Trophoblast cell (in vitro differentiated cells and primary cell): ENCODE results near the gene RTN4RL1.

Experiments
- DNase-seq, 2 donors: peaks; one replicate each; pipeline ENCODE4 v3.0.0-alpha.2; 2016
- H2AFZ ChIP-seq: 2 replicates; pipeline ENCODE4 v1.6.1; 2013; ENCODE audit warnings: low read length, moderate library complexity, mild to moderate bottlenecking; ENCODE audit not compliant: insufficient read depth, poor library complexity
- H2AK5ac ChIP-seq: 2 replicates; pipeline ENCODE4 v1.6.1; 2013; ENCODE audit warnings: mild to moderate bottlenecking, low read length
- H2BK120ac ChIP-seq: 2 replicates; pipeline ENCODE4 v1.6.1; 2013; ENCODE audit warnings: low read length, mild to moderate bottlenecking, moderate library complexity; ENCODE audit not compliant: insufficient read depth, poor library complexity
- H2BK12ac ChIP-seq: 2 replicates; pipeline ENCODE4 v1.6.1; 2013; ENCODE audit warnings: mild to moderate bottlenecking, low read length, moderate library complexity
- H2BK5ac ChIP-seq: 2 replicates; pipeline ENCODE4 v1.6.1; 2013; ENCODE audit warnings: low read length, low read depth, moderate library complexity, mild to moderate bottlenecking; ENCODE audit not compliant: poor library complexity
- H3K14ac ChIP-seq: 2 replicates; pipeline ENCODE4 v1.6.1; 2013; ENCODE audit warnings: mild to moderate bottlenecking, low read length
- H3K18ac ChIP-seq: 2 replicates; pipeline ENCODE4 v1.6.1; 2013; ENCODE audit warnings: mild to moderate bottlenecking, low read length
- H3K23ac ChIP-seq: 2 replicates; pipeline ENCODE4 v1.6.1; 2013; ENCODE audit warnings: low read length
- H3K27ac ChIP-seq: 2 replicates; pipeline ENCODE4 v1.5.1; 2013; ENCODE audit warnings: low read depth, mild to moderate bottlenecking, inconsistent platforms, low read length, moderate library complexity
- H3K27me3 ChIP-seq: 2 replicates; pipeline ENCODE4 v1.6.1; 2013; ENCODE audit warnings: inconsistent platforms, mild to moderate bottlenecking, low read length, moderate library complexity; ENCODE audit not compliant: insufficient read depth
- H3K36me3 ChIP-seq, 2 experiments: 1 replicate in 1 of 2; 2 replicates in 1 of 2; pipeline ENCODE4 v1.6.1; 2013; ENCODE audit warnings: low read length in 2 of 2, mild to moderate bottlenecking in 2 of 2, moderate library complexity in 1 of 2; ENCODE audit not compliant: insufficient read depth in 2 of 2, control insufficient read depth in 1 of 2
- H3K4ac ChIP-seq: 2 replicates; pipeline ENCODE4 v1.6.1; 2013; ENCODE audit warnings: low read depth, mild to moderate bottlenecking, low read length, moderate library complexity
- H3K4me1 ChIP-seq, 2 experiments: 1 replicate in 1 of 2; 2 replicates in 1 of 2; pipeline ENCODE4 v1.6.1; 2013; ENCODE audit warnings: low read length in 2 of 2, mild to moderate bottlenecking in 2 of 2, moderate library complexity in 1 of 2; ENCODE audit not compliant: insufficient read depth in 2 of 2, control insufficient read depth in 1 of 2
- H3K4me2 ChIP-seq: 2 replicates; pipeline ENCODE4 v1.6.1; 2013; ENCODE audit warnings: inconsistent platforms, mild to moderate bottlenecking, low read length, moderate library complexity
- H3K4me3 ChIP-seq: 2 replicates; pipeline ENCODE4 v1.5.1; 2013; ENCODE audit warnings: mild to moderate bottlenecking, low read depth, low read length, inconsistent platforms
- H3K79me1 ChIP-seq: one replicate; pipeline ENCODE4 v1.6.1; 2013; ENCODE audit warnings: low read length
- H3K79me2 ChIP-seq: 2 replicates; pipeline ENCODE4 v1.6.1; 2013; ENCODE audit warnings: low read length, mild to moderate bottlenecking; ENCODE audit not compliant: control insufficient read depth, insufficient read depth, poor library complexity
- H3K9ac ChIP-seq: 2 replicates; pipeline ENCODE4 v1.6.1; 2013; ENCODE audit warnings: mild to moderate bottlenecking, low read length
- H3K9me3 ChIP-seq: 2 replicates; pipeline ENCODE4 v1.6.1; 2013; ENCODE audit warnings: low read depth, mild to moderate bottlenecking, control low read depth, inconsistent platforms, low read length; ENCODE audit not compliant: insufficient read depth
- H4K12ac ChIP-seq: 2 replicates; pipeline ENCODE4 v1.6.1; 2013; ENCODE audit warnings: low read depth, mild to moderate bottlenecking, low read length, moderate library complexity
- H4K8ac ChIP-seq: 2 replicates; pipeline ENCODE4 v1.6.1; 2013; ENCODE audit warnings: low read depth, mild to moderate bottlenecking, low read length, moderate library complexity
- H4K91ac ChIP-seq: one replicate; pipeline ENCODE4 v1.6.1; 2013; ENCODE audit warnings: low read depth, mild to moderate bottlenecking, low read length, moderate library complexity
- WGBS: extraction: QIAGEN DNeasy Blood & Tissue Kit; methylation state at CpG from one replicate; pipeline ENCODE4 v1.1.7; 2013; ENCODE audit warnings: missing lambda C conversion rate; ENCODE audit not compliant: insufficient read length, insufficient coverage; ENCODE audit errors: extremely low coverage; 5-methylcytosine and 5-hydroxymethylcytosine counted together

RTN4RL1 gene

DNA sequence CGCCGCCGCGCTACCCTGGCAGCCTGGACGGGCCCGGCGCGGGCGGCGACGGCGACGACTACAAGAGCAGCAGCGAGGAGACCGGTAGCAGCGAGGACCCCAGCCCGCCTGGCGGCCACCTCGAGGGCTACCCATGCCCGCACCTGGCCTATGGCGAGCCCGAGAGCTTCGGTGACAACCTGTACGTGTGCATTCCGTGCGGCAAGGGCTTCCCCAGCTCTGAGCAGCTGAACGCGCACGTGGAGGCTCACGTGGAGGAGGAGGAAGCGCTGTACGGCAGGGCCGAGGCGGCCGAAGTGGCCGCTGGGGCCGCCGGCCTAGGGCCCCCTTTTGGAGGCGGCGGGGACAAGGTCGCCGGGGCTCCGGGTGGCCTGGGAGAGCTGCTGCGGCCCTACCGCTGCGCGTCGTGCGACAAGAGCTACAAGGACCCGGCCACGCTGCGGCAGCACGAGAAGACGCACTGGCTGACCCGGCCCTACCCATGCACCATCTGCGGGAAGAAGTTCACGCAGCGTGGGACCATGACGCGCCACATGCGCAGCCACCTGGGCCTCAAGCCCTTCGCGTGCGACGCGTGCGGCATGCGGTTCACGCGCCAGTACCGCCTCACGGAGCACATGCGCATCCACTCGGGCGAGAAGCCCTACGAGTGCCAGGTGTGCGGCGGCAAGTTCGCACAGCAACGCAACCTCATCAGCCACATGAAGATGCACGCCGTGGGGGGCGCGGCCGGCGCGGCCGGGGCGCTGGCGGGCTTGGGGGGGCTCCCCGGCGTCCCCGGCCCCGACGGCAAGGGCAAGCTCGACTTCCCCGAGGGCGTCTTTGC, 32.8 kb upstream of the RTN4RL1 start:
- no peak overlapping the region for H2BK5ac ChIP-seq
- no peak overlapping the region for H2AK5ac ChIP-seq
- no peak overlapping the region for H3K23ac ChIP-seq
- DNase-seq: no peak
- H3K4me2 ChIP-seq: peak overlapping the region; percentile 52
- H2AFZ ChIP-seq: no peak overlapping the region
- H3K4ac ChIP-seq: no peak overlapping the region
- peak overlapping the region; percentile 3 for H3K4me3 ChIP-seq
- H3K27ac ChIP-seq: no peak overlapping the region
- H3K36me3 ChIP-seq: peaks cover 13 to 20% of the 10 kb centered on the region in 2 experiments
- no peak overlapping the region for H4K12ac ChIP-seq
- WGBS: no CpG with 5 or more reads among the region's 98 CpGs
- peaks cover 14% of the 10 kb centered on the region for H3K79me1 ChIP-seq
- no peak overlapping the region for H3K18ac ChIP-seq
- H2BK120ac ChIP-seq: no peak overlapping the region
- no peak overlapping the region for H4K8ac ChIP-seq
- peaks cover 39 to 52% of the 10 kb centered on the region in 2 experiments for H3K4me1 ChIP-seq
- peaks cover 18% of the 10 kb centered on the region for H3K9me3 ChIP-seq
- peaks cover 53% of the 10 kb centered on the region for H3K27me3 ChIP-seq
- peaks cover 2% of the 10 kb centered on the region for H3K79me2 ChIP-seq
- peak overlapping the region; percentile 13 for H3K14ac ChIP-seq
- no peak overlapping the region for H3K9ac ChIP-seq
- H2BK12ac ChIP-seq: no peak overlapping the region
- H4K91ac ChIP-seq: no peak overlapping the region

DNA sequence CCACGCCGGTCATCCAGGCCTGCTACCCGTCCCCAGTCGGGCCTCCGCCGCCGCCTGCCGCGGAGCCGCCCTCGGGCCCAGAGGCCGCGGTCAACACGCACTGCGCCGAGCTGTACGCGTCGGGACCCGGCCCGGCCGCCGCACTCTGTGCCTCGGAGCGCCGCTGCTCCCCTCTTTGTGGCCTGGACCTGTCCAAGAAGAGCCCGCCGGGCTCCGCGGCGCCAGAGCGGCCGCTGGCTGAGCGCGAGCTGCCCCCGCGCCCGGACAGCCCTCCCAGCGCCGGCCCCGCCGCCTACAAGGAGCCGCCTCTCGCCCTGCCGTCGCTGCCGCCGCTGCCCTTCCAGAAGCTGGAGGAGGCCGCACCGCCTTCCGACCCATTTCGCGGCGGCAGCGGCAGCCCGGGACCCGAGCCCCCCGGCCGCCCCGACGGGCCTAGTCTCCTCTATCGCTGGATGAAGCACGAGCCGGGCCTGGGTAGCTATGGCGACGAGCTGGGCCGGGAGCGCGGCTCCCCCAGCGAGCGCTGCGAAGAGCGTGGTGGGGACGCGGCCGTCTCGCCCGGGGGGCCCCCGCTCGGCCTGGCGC, 32.1 kb upstream of the RTN4RL1 start:
- H3K4me1 ChIP-seq: peaks cover 33 to 46% of the 10 kb centered on the region in 2 experiments
- H3K4me2 ChIP-seq: peak overlapping the region; percentile 52
- peak overlapping the region; percentile 57 for H2BK120ac ChIP-seq
- H2AFZ ChIP-seq: no peak overlapping the region
- H3K9ac ChIP-seq: no peak overlapping the region
- H2BK12ac ChIP-seq: no peak overlapping the region
- H3K27ac ChIP-seq: peak overlapping the region; percentile 18
- peak overlapping the region; percentile 41 for H3K18ac ChIP-seq
- H4K8ac ChIP-seq: peak overlapping the region; percentile 6
- H2BK5ac ChIP-seq: no peak overlapping the region
- H3K36me3 ChIP-seq: peaks cover 13 to 20% of the 10 kb centered on the region in 2 experiments
- H3K4me3 ChIP-seq: no peak overlapping the region
- no peak overlapping the region for H2AK5ac ChIP-seq
- no CpG with 5 or more reads among the region's 81 CpGs for WGBS
- H3K23ac ChIP-seq: no peak overlapping the region
- H3K4ac ChIP-seq: no peak overlapping the region
- H3K9me3 ChIP-seq: peaks cover 18% of the 10 kb centered on the region
- H3K79me2 ChIP-seq: peaks cover 2% of the 10 kb centered on the region
- no peak overlapping the region for H4K12ac ChIP-seq
- H3K14ac ChIP-seq: peak overlapping the region; percentile 13
- peaks cover 9% of the 10 kb centered on the region for H3K79me1 ChIP-seq
- peaks cover 53% of the 10 kb centered on the region for H3K27me3 ChIP-seq
- H4K91ac ChIP-seq: peak overlapping the region; percentile 61
- no peak for DNase-seq

DNA sequence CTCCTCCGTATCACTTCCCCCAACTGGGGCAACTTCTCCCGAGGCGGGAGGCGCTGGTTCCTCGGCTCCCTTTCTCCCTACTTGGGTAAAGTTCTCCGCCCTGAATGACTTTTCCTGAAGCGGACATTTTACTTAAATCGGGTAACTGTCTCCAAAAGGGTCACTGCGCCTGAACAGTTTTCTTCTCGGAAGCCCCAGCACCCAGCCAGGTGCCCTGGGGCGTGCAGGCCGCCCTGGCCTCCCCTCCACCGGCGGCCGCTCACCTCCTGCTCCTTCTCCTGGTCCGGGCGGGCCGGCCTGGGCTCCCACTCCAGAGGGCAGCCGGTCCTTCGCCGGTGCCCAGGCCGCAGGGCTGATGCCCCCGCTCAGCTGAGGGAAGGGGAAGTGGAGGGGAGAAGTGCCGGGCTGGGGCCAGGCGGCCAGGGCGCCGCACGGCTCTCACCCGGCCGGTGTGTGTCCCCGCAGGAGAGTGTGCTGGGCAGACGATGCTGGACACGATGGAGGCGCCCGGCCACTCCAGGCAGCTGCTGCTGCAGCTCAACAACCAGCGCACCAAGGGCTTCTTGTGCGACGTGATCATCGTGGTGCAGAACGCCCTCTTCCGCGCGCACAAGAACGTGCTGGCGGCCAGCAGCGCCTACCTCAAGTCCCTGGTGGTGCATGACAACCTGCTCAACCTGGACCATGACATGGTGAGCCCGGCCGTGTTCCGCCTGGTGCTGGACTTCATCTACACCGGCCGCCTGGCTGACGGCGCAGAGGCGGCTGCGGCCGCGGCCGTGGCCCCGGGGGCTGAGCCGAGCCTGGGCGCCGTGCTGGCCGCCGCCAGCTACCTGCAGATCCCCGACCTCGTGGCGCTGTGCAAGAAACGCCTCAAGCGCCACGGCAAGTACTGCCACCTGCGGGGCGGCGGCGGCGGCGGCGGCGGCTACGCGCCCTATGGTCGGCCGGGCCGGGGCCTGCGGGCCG, 31.4 kb upstream of the RTN4RL1 start:
- peak overlapping the region; percentile 17 for H4K91ac ChIP-seq
- peak overlapping the region; percentile 11 for H3K14ac ChIP-seq
- no peak overlapping the region for H3K27ac ChIP-seq
- H2AFZ ChIP-seq: peak overlapping the region; percentile 19
- H4K12ac ChIP-seq: no peak overlapping the region
- H3K36me3 ChIP-seq: peaks cover 13 to 20% of the 10 kb centered on the region in 2 experiments
- peaks cover 33 to 46% of the 10 kb centered on the region in 2 experiments for H3K4me1 ChIP-seq
- peak overlapping the region; percentile 41 for H2BK12ac ChIP-seq
- H3K27me3 ChIP-seq: peaks cover 59% of the 10 kb centered on the region
- peaks cover 18% of the 10 kb centered on the region for H3K9me3 ChIP-seq
- H3K79me1 ChIP-seq: peaks cover 9% of the 10 kb centered on the region
- H3K18ac ChIP-seq: peak overlapping the region; percentile 57
- DNase-seq: peak; percentile 69 to 73
- no CpG with 5 or more reads among the region's 85 CpGs for WGBS
- no peak overlapping the region for H4K8ac ChIP-seq
- no peak overlapping the region for H3K9ac ChIP-seq
- H3K79me2 ChIP-seq: peaks cover 2% of the 10 kb centered on the region
- peak overlapping the region; percentile 52 for H3K4me2 ChIP-seq
- H3K4ac ChIP-seq: peak overlapping the region; percentile 12
- H2BK120ac ChIP-seq: peak overlapping the region; percentile 57
- H3K23ac ChIP-seq: no peak overlapping the region
- H2AK5ac ChIP-seq: peak overlapping the region; percentile 22
- H3K4me3 ChIP-seq: peak overlapping the region; percentile 65
- H2BK5ac ChIP-seq: no peak overlapping the region
